Measurements from ENCODE around the gene VTI1A.

The VTI1A gene

DNA sequence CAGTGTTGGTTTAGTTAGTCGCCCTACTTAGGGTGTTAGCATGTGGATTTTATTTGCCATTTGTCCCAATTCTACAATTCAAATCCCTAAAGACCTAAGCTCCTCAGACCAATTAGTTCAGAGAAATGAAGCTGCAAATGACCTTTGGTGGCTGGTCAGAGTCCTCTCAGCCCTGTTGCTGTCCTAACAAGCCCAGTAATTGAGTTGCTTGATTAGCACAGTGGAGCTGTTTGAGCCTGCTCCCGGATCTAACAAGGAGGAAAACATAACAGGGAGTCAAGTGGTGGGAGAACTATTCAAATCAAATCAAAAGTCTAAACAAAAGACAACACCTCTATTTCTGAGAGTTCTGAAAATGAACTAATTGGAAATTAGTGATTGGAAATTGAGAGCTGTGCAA is 22.4 kb upstream of the VTI1A start:
- Histone ChIP-seq H3K27ac (ENCODE audit: extremely low read depth, low read depth, low read length) (no peak overlapping the region), H3K9me3 (ENCODE audit: control insufficient read depth, insufficient read depth, low read depth, low read length) (no peaks in the 10 kb centered on the region), H3K4me3 (ENCODE audit: low read depth, low read length) (no peak overlapping the region), H3K36me3 (ENCODE audit: control insufficient read depth in 2 of 2, insufficient read depth in 1 of 2, low read length in 2 of 2) (peaks cover 6% of the 10 kb centered on the region in 2 experiments; a peak in 2 of 3 replicates), H3K4me1 (ENCODE audit: control insufficient read depth, insufficient read depth, low read length) (no peaks in the 10 kb centered on the region)
- ChIA-PET CTCF (interaction anchor here (0.6 to 1.6 kb wide), 3 partner anchors 47 to 1096 kb away, joined by 3 to 4 read pairs (median 3); no protein-coding TSS in a partner anchor), POLR2A (interaction anchor here (0.7 kb wide), 1 partner anchor 16 kb away, joined by 3 read pairs; no protein-coding TSS in a partner anchor)
- TF ChIP-seq ZNF146 (tag by site-specific recombination; IDR thresholded peaks at IDR 0.05) = no peak
- TF ChIP-seq ZSCAN30 (tag by site-specific recombination; IDR thresholded peaks at IDR 0.05) = no peak

DNA sequence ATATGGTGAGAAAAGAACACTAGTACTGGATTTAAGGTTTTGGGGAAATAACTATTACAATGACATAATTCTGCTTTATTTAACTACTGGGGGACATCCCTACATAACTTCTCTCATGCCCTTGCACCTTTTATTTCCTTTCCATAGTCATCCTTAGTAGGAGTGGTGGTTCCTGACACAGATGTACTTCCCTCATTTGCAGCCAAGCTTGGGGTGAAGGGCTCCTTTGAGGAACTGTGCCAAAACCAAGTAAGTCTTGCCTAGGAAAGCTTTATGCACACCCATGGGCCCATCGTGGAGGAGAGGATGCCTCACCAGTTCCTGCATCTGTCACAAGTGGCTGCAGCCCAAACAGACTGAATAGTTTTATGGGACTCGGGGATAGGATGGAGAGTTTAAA is 20.9 kb upstream of the VTI1A start:
- Histone ChIP-seq H3K36me3 (ENCODE audit: control insufficient read depth in 2 of 2, insufficient read depth in 1 of 2, low read length in 2 of 2) (peaks cover 18 to 21% of the 10 kb centered on the region in 2 experiments), H3K9me3 (ENCODE audit: control insufficient read depth, insufficient read depth, low read depth, low read length) (no peaks in the 10 kb centered on the region), H3K27ac (ENCODE audit: extremely low read depth, low read depth, low read length) (no peak overlapping the region), H3K4me1 (ENCODE audit: control insufficient read depth, insufficient read depth, low read length) (no peaks in the 10 kb centered on the region), H3K4me3 (ENCODE audit: low read depth, low read length) (no peak overlapping the region)
- CTCF ChIA-PET = interaction anchor here (0.6 to 1.3 kb wide), 4 partner anchors 46 to 1029 kb away, joined by 3 to 4 read pairs (median 4); no protein-coding TSS in a partner anchor
- POLR2A ChIA-PET = no interaction called here
- TF ChIP-seq, protein P1, sequence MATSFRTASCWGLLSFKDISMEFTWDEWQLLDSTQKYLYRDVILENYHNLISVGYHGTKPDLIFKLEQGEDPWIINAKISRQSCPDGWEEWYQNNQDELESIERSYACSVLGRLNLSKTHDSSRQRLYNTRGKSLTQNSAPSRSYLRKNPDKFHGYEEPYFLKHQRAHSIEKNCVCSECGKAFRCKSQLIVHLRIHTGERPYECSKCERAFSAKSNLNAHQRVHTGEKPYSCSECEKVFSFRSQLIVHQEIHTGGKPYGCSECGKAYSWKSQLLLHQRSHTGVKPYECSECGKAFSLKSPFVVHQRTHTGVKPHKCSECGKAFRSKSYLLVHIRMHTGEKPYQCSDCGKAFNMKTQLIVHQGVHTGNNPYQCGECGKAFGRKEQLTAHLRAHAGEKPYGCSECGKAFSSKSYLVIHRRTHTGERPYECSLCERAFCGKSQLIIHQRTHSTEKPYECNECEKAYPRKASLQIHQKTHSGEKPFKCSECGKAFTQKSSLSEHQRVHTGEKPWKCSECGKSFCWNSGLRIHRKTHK (tag by site-specific recombination; IDR thresholded peaks at IDR 0.05) = no peak
- no peak for TF ChIP-seq ZNF184 (tag by site-specific recombination; IDR thresholded peaks at IDR 0.05)
- TF ChIP-seq WT1 (tag by site-specific recombination; IDR thresholded peaks at IDR 0.05) = no peak
- no peak for TF ChIP-seq ZFHX2 (tag by site-specific recombination; conservative IDR thresholded peaks at IDR 0.05)
- TF ChIP-seq SCRT1 (tag by site-specific recombination; IDR thresholded peaks at IDR 0.05; ENCODE audit: borderline replicate concordance) = no peak
- TF ChIP-seq ZNF138 (tag by site-specific recombination; IDR thresholded peaks at IDR 0.05; ENCODE audit: borderline replicate concordance) = no peak
- TF ChIP-seq KLF16 (tag by site-specific recombination; IDR thresholded peaks at IDR 0.05) = no peak
- no peak for TF ChIP-seq KLF9 (tag by site-specific recombination; IDR thresholded peaks at IDR 0.05; ENCODE audit: low read depth)
- no peak for TF ChIP-seq ZNF777 (tag by site-specific recombination; IDR thresholded peaks at IDR 0.05; ENCODE audit: borderline replicate concordance)
- TF ChIP-seq ZNF660 (tag by site-specific recombination; IDR thresholded peaks at IDR 0.05) = no peak
- no peak for TF ChIP-seq YY1 (tag by site-specific recombination; IDR thresholded peaks at IDR 0.05)
- no peak for TF ChIP-seq KLF8 (tag by site-specific recombination; IDR thresholded peaks at IDR 0.05)
- TF ChIP-seq ZXDB (tag by site-specific recombination; IDR thresholded peaks at IDR 0.05) = no peak
- no peak for TF ChIP-seq ZNF2 (tag by site-specific recombination; IDR thresholded peaks at IDR 0.05)
- TF ChIP-seq ZNF621 (tag by site-specific recombination; IDR thresholded peaks at IDR 0.05) = no peak
- TF ChIP-seq, protein P2, sequence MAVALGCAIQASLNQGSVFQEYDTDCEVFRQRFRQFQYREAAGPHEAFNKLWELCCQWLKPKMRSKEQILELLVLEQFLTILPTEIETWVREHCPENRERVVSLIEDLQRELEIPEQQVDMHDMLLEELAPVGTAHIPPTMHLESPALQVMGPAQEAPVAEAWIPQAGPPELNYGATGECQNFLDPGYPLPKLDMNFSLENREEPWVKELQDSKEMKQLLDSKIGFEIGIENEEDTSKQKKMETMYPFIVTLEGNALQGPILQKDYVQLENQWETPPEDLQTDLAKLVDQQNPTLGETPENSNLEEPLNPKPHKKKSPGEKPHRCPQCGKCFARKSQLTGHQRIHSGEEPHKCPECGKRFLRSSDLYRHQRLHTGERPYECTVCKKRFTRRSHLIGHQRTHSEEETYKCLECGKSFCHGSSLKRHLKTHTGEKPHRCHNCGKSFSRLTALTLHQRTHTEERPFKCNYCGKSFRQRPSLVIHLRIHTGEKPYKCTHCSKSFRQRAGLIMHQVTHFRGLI (tag by site-specific recombination; IDR thresholded peaks at IDR 0.05) = no peak
- no peak for TF ChIP-seq ZNF211 (tag by site-specific recombination; IDR thresholded peaks at IDR 0.05; ENCODE audit: low read depth)
- TF ChIP-seq TRIM28 (IDR thresholded peaks at IDR 0.05; ENCODE audit: borderline replicate concordance, low read length) = no peak

DNA sequence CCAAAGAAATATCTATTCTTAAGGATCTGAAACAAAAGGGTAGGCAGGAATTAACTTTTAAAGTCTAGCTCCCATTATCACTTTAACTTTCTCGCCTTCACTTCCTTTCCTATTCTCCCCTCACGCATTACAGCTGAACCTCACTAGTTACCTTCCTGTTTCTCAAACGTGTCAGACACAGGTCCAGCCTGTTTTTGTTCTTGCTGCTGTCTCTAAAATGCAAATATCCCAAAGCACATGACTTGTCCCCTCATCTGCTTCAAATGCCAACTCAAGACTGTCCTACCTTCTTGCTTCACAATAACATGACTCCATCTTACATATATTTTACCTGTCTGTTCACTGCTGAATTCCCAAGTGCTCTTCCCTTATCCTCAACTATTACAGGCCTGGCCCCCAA is 17.9 kb upstream of the VTI1A start:
- no peak for TF ChIP-seq ZNF157 (tag by site-specific recombination; IDR thresholded peaks at IDR 0.05)
- no peak for TF ChIP-seq ZNF843 (tag by site-specific recombination; IDR thresholded peaks at IDR 0.05)
- TF ChIP-seq SP7 (tag by site-specific recombination; IDR thresholded peaks at IDR 0.05) = no peak
- no peak for TF ChIP-seq ZFP41 (tag by site-specific recombination; IDR thresholded peaks at IDR 0.05; ENCODE audit: borderline replicate concordance)
- no peak overlapping the region for H3K4me3 ChIP-seq (ENCODE audit: low read depth, low read length)
- peaks cover 37 to 50% of the 10 kb centered on the region in 2 experiments for H3K36me3 ChIP-seq (ENCODE audit: control insufficient read depth in 2 of 2, insufficient read depth in 1 of 2, low read length in 2 of 2)
- no peak overlapping the region for H3K27ac ChIP-seq (ENCODE audit: extremely low read depth, low read depth, low read length)
- no peaks in the 10 kb centered on the region for H3K4me1 ChIP-seq (ENCODE audit: control insufficient read depth, insufficient read depth, low read length)
- H3K9me3 ChIP-seq (ENCODE audit: control insufficient read depth, insufficient read depth, low read depth, low read length) = no peaks in the 10 kb centered on the region
- CTCF ChIA-PET = interaction anchor here (1.3 kb wide), 1 partner anchor 114 kb away, joined by 3 read pairs; no protein-coding TSS in a partner anchor
- POLR2A ChIA-PET = interaction anchor here (0.6 to 1.3 kb wide), 2 partner anchors 18 to 595 kb away, joined by 3 read pairs; partner anchors contain the start of gene VTI1A
